Activated CD4-positive, alpha-beta T cell treated with anti-CD3 and anti-CD28 coated beads for 36 hours (primary cell): Measurements from ENCODE around the gene CARD19. TPM values are rescaled to one million over a fixed set of nuclear protein-coding genes. Genes with fewer than 3 reads are reported as not detected.

ENCODE experiments used
- ATAC-seq: fragments of 200-7000 bp; cut with Tn5 transposase; one replicate; pipeline ENCODE4 v1.10.0; 2021; ENCODE audit warnings: mild to moderate bottlenecking, moderate library complexity
- CTCF ChIA-PET: fragments of 350-600 bp; sonication (Branson Sonifier 250); formaldehyde crosslinking; loops from one replicate; lab custom pipeline; 2021; ENCODE audit warnings: antibody characterized with exemption; lab: Charles Lee
- POLR2A ChIA-PET: fragments of 350-600 bp; sonication (Branson Sonifier 250); formaldehyde crosslinking; loops from one replicate; lab custom pipeline; 2021; ENCODE audit warnings: antibody characterized with exemption, inconsistent platforms; lab: Charles Lee
- DNase-seq: peaks from one replicate; pipeline ENCODE4 v3.0.0-alpha.2; 2020
- H3K27ac Mint-ChIP-seq: one replicate; pipeline ENCODE4 v1.8.0; 2021; ENCODE audit warnings: mixed read lengths
- H3K27me3 Mint-ChIP-seq: one replicate; pipeline ENCODE4 v1.8.0; 2021; ENCODE audit warnings: mixed read lengths
- H3K36me3 Mint-ChIP-seq: one replicate; pipeline ENCODE4 v1.8.0; 2021; ENCODE audit warnings: low read depth, mixed read lengths
- H3K4me1 Mint-ChIP-seq: one replicate; pipeline ENCODE4 v1.8.0; 2021; ENCODE audit warnings: mixed read lengths
- H3K4me3 Mint-ChIP-seq: one replicate; pipeline ENCODE4 v1.8.0; 2021; ENCODE audit warnings: mild to moderate bottlenecking, moderate library complexity, mixed read lengths
- H3K9me3 Mint-ChIP-seq: one replicate; pipeline ENCODE4 v1.8.0; 2021; ENCODE audit warnings: low read depth, mixed read lengths
- intact Hi-C, 2 experiments: fragments of 100-400 bp; cut with DNase I in 1 of 2; cut with micrococcal nuclease in 1 of 2; formaldehyde crosslinking; loops; one replicate each; pipeline versions ENCODE4 v1.14.2 to v1.15.1; 2022 to 2024; cut with DNase I, micrococcal nuclease
- total RNA-seq, 2 experiments: library from RNA; stranded (reverse); gene quantifications; one replicate each; pipeline ENCODE4 v1.2.3, GENCODE V29; 2021

Gene CARD19
- total RNA-seq, 2 experiments from 2014 or later = 39.6 to 44.4 TPM

DNA sequence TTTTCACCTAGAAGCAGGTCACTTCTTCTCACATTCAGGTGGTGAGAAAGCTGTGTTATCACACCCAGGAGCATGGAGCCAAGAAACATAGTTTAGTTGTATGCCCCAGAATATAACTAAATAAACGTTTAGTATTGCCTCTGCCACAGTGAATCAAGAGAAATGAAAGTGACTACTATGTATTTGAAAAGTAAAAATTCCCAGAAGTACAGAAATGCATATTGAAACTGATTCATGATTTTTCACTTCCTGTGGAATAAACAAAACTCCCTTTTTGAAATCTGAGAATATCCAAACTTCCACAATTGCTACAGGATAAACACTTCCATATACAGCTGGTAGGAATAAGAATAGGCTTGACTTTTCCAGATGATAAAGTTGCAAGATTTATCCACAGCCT is 53.3 kb downstream of the CARD19 start:
- intact Hi-C loops = loop anchor here (2.0 to 5.0 kb wide), 4 partner anchors 52 to 195 kb away; partner anchors contain the start of gene CARD19 (in 1 of the 2)
- DNase-seq = no peak
- H3K4me1 Mint-ChIP-seq = peaks cover 45% of the 10 kb centered on the region
- H3K9me3 Mint-ChIP-seq = peaks cover 22% of the 10 kb centered on the region
- CTCF ChIA-PET = no interaction called here
- POLR2A ChIA-PET = interaction anchor here (1.5 kb wide), 1 partner anchor 15 kb away, joined by 6 read pairs; the partner anchor contains the start of gene NINJ1
- peak; percentile 21 for ATAC-seq
- peak overlapping the region; percentile 51 for H3K4me3 Mint-ChIP-seq
- H3K27ac Mint-ChIP-seq = peak overlapping the region; percentile 93
- H3K27me3 Mint-ChIP-seq = no peaks in the 10 kb centered on the region
- peaks cover 25% of the 10 kb centered on the region for H3K36me3 Mint-ChIP-seq

DNA sequence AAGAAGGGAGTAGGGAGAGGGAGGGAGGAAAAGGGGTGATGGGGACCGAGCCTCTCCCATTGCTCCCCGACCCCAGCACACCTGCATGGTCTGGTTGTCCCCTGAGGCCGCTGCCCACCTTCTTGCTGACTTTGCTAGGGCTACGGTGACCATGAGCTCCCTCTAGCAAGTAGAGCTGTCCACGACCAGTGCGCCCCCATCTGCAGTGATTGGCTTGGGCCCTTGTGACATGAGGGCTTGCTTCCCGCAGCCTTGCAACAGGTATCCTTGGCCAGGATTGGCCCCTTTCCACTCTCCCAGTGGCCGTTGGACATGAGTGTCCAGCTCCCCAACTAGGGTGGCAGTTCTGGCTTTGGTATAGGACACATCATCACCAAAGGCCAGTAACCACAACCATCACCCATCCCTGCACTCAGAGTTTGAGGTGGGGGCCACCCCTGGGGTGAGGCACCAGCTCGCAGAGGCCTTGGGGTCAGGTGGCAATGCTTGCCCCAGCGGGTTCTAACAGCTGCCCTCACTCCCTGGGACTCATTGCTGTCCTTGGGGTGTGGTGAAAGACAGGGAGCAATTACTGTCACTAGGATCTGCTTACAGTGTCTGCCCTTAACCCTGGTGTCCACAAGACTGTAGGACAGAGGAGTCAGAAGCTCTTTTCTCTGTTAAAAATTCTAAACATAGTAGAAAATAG is 55.2 kb downstream of the CARD19 start:
- no peak for DNase-seq
- no peak for ATAC-seq
- Mint-ChIP-seq H3K27me3 (no peaks in the 10 kb centered on the region), H3K36me3 (peaks cover 21% of the 10 kb centered on the region), H3K4me1 (peaks cover 43% of the 10 kb centered on the region), H3K9me3 (peaks cover 18% of the 10 kb centered on the region), H3K27ac (no peak overlapping the region), H3K4me3 (no peak overlapping the region)
- CTCF ChIA-PET = interaction anchor here (0.6 to 1.1 kb wide), 3 partner anchors 42 to 394 kb away, joined by 3 to 4 read pairs (median 4); no protein-coding TSS in a partner anchor
- POLR2A ChIA-PET = no interaction called here
- intact Hi-C loops = loop anchor here in 1 of 2 experiments (10.0 kb wide), 1 partner anchor 1014 kb away; no protein-coding TSS in a partner anchor

DNA sequence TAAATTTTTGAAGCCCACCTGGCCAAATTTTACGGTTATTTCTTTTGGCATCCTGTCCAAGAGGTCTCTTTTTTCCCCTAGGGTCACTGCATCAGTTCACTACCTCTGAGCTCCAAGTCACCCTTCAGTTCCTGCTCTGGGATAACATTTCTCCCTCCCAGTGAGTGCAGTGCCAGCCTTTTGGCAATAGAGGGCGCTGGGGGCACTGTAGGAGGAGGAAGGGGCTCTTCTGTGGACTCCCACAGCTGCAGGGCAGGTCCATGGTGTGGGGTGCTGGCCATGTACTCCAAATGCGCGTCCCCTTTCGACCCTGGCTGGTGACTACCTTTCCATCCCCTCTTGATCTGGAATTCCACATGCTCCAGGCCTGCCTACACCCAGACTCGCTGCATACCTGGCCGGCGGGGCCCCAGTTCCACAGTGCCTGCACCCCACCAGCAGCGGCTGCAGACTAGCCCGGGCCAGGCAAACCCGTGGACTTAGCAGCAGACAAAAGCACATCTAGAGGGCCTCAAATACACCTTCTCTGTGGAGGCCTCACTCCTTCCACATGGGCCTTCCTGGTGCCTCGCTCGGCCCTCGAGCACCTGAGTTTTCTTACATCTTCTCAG is 58.4 kb downstream of the CARD19 start:
- POLR2A ChIA-PET = no interaction called here
- intact Hi-C loops = loop anchor here in 1 of 2 experiments (2.0 to 10.0 kb wide), 2 partner anchors 46 to 1010 kb away; no protein-coding TSS in a partner anchor

DNA sequence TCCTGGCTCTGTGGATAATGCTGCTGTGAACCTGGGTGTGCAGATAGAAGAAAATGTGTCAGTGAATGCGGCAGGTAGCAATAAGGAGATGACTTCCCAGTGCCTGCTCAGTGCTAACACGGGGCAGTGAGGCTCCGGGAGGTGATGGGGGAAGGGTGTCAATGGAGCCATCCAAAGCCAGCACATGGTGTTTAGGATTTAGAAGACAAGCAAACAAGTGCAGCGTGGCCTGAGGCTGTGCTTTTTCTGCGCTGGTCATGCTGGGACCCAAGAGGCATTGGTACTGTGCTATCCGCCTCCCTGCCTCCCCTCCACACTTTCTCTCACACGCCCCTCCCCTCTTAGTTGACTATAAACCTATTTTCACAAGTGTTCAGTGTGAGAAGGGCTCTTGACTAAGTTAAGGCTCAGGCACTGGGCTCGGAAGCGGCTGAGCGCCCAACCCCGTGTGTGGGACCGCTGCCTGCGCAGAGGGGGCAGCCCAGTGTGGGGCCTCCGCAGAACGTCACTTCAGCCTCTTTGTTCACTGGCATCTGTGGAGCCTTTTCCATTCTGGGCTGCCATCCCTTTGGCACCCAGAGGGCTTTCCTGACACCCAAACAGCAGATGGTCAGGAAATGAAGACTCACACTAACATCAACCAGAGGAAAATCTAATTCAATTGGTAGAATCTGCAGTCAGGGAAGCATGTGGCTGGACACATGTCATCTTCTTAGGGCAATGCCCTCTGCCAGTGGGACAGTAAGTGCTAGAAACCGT is 59.9 kb downstream of the CARD19 start:
- peaks cover 26% of the 10 kb centered on the region for H3K4me1 Mint-ChIP-seq
- H3K27me3 Mint-ChIP-seq = no peaks in the 10 kb centered on the region
- DNase-seq = no peak
- peak overlapping the region; percentile 60 for H3K27ac Mint-ChIP-seq
- CTCF ChIA-PET = interaction anchor here (0.8 to 2.4 kb wide), 7 partner anchors 14 to 410 kb away, joined by 3 to 7 read pairs (median 3); partner anchors contain the start of genes FAM120AOS and NINJ1
- peak; percentile 1 for ATAC-seq
- H3K9me3 Mint-ChIP-seq = peaks cover 3% of the 10 kb centered on the region
- POLR2A ChIA-PET = interaction anchor here (1.0 to 1.3 kb wide), 2 partner anchors 22 to 57 kb away, joined by 3 to 6 read pairs; partner anchors contain the start of gene NINJ1
- peaks cover 2% of the 10 kb centered on the region for H3K36me3 Mint-ChIP-seq
- H3K4me3 Mint-ChIP-seq = no peak overlapping the region
- intact Hi-C loops = loop anchor here (1.0 to 10.0 kb wide), 6 partner anchors 9 to 1009 kb away; partner anchors contain the start of genes FAM120A (in 2 of the 2) and FAM120AOS (in 2 of the 2)

More for the DNA sequence above, 58.4 kb downstream of the CARD19 start:
- H3K36me3 Mint-ChIP-seq = peaks cover 2% of the 10 kb centered on the region
- peak; percentile 24 for ATAC-seq
- no peak overlapping the region for H3K27ac Mint-ChIP-seq
- no peaks in the 10 kb centered on the region for H3K27me3 Mint-ChIP-seq
- peak; percentile 76 for DNase-seq
- H3K4me3 Mint-ChIP-seq = no peak overlapping the region
- peaks cover 28% of the 10 kb centered on the region for H3K4me1 Mint-ChIP-seq
- peaks cover 3% of the 10 kb centered on the region for H3K9me3 Mint-ChIP-seq
- CTCF ChIA-PET = interaction anchor here (0.7 to 1.6 kb wide), 11 partner anchors 11 to 412 kb away, joined by 3 to 6 read pairs (median 3); partner anchors contain the start of gene NINJ1

DNA sequence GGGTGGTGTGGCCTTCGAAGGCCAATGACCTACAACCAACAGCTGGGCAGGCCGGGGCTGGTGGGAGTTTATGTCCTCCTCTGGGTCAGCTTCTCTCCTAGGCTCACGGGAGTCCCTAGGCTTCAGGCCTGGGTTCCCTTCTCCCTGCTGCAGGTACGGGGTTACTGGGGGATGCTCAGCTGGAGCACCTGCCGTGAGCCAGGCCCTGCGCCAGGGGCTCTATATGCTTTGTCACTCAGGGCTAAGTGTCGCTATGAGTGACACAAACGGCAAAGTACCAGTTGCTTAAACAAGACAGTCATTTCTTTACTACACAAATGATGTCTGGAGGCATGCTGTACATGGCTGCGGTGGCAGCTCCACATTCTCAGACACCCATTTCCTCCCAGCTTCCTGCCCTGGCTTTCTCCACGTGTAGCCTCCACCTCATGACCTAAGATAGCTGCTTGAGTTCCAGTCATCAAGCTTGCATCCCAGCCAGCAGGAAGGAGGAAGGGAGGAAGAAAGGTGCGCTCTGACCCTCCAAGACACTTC is 60.5 kb downstream of the CARD19 start:
- Mint-ChIP-seq H3K4me3 (no peak overlapping the region), H3K36me3 (peaks cover 2% of the 10 kb centered on the region), H3K4me1 (peaks cover 26% of the 10 kb centered on the region), H3K27me3 (no peaks in the 10 kb centered on the region), H3K9me3 (peaks cover 3% of the 10 kb centered on the region), H3K27ac (peak overlapping the region; percentile 73)
- ChIA-PET CTCF (interaction anchor here (0.6 to 2.4 kb wide), 8 partner anchors 13 to 409 kb away, joined by 3 to 7 read pairs (median 3); partner anchors contain the start of gene NINJ1), POLR2A (interaction anchor here (1.0 to 1.3 kb wide), 2 partner anchors 23 to 57 kb away, joined by 3 to 6 read pairs; partner anchors contain the start of gene NINJ1)
- intact Hi-C loops = loop anchor here (1.0 to 10.0 kb wide), 5 partner anchors 9 to 1008 kb away; partner anchors contain the start of genes FAM120A (in 2 of the 2) and FAM120AOS (in 2 of the 2)
- ATAC-seq (peak; percentile 89), DNase-seq (peak; percentile 81)

DNA sequence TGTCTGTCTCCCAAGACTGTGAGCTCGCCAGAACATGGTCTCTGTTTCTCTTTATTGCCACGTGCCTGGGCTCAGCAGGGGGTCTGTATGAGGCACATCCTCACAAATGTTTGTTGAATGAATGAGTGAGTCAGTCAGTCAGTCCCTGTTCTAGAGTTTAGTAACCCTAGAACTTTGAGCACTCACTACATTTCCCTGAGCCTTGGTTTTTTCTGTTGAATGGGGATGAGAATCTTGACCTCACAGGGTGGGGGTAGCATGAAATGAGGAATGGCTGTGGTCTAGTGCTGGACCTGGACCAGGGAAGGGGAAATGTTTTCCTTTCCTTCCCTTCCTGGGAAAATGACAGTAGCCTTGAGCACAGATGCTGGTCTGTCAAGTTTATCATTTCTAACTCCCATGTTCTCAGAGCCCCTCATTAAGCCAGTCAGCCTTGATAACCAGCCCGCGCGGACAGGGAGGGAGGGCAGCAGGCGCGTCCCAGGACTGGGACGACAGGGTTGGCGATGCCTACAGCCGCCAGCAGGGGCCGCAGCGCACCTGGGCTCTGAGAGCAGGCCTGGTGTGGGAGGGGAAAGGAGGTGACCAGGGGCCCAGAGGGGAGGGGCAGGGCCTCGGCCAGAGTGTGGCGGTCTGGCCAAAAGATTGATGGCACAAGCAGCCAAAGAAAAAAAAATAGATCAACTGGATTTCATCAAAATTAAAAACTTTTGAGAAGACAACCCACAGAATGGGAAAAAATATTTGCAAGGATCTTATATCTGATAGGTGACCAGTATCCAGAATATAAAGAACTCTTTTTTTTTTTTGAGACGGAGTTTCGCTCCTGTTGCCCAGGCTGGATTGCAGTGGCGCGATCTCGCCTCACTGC is 63.8 kb downstream of the CARD19 start:
- peaks cover 3% of the 10 kb centered on the region for H3K9me3 Mint-ChIP-seq
- no peaks in the 10 kb centered on the region for H3K27me3 Mint-ChIP-seq
- ChIA-PET CTCF (interaction anchor here (0.8 to 1.7 kb wide), 2 partner anchors 26 to 51 kb away, joined by 3 to 4 read pairs; no protein-coding TSS in a partner anchor), POLR2A (no interaction called here)
- peaks cover 2% of the 10 kb centered on the region for H3K36me3 Mint-ChIP-seq
- H3K27ac Mint-ChIP-seq = no peak overlapping the region
- no peak overlapping the region for H3K4me3 Mint-ChIP-seq
- peaks cover 26% of the 10 kb centered on the region for H3K4me1 Mint-ChIP-seq
- intact Hi-C loops = loop anchor here (1.0 to 10.0 kb wide), 7 partner anchors 53 to 1005 kb away; partner anchors contain the start of genes FAM120A (in 2 of the 2) and FAM120AOS (in 2 of the 2)
- DNase-seq = peak; percentile 86
- peak; percentile 68 for ATAC-seq

DNA sequence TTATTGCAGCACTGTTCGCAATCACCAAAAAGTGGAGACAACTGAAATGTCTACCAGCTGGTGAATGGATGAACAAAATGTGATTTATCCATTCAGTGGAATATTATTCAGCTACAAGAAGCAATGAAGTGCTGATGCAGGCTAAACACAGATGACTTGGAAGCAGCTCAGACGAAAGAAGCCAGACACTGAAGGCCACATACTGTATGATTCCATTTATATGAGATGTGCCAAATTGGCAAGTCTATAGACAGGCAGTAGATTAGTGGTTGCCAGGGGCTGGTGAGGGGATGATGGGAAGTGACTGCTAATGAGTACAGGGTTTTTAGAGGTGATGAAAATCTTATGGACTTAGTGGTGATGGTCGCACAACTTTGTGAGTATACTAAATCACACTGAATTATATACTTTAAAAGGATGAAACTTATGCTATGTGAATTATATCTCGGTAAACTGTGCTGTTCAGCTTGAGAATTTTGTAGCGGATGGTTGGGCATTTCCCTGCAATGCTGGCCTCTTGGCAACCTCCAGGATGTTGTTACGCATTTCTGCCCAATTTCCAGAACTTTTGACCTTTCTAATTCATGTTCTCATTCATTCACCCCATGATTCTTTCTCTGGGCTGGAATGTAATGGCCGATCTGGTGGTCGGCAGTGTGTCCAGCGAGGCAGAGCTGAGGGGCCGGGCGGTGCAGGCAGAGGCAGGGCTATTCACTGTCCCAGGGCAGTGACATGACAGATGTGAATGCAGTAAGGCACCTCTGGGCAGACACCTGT is 66.0 kb downstream of the CARD19 start:
- ChIA-PET CTCF (interaction anchor here (0.6 to 1.7 kb wide), 5 partner anchors 53 to 207 kb away, joined by 3 to 4 read pairs (median 3); no protein-coding TSS in a partner anchor), POLR2A (no interaction called here)
- Mint-ChIP-seq H3K4me1 (peaks cover 9% of the 10 kb centered on the region), H3K27me3 (no peaks in the 10 kb centered on the region), H3K4me3 (no peak overlapping the region), H3K36me3 (no peaks in the 10 kb centered on the region), H3K9me3 (no peaks in the 10 kb centered on the region), H3K27ac (no peak overlapping the region)
- intact Hi-C loops = loop anchor here in 1 of 2 experiments (5.0 kb wide), 1 partner anchor 265 kb away; no protein-coding TSS in a partner anchor
- ATAC-seq (no peak), DNase-seq (no peak)
